CD8-positive, alpha-beta memory T cell (primary cell): ENCODE measurements around the gene ZCCHC24. TPM values are rescaled to one million over a fixed set of nuclear protein-coding genes. Genes with fewer than 3 reads are reported as not detected.

Experiments
- CTCF ChIA-PET: fragments of 350-600 bp; sonication (Branson Sonifier 250); formaldehyde crosslinking; loops from one replicate; lab custom pipeline; 2021; ENCODE audit warnings: antibody characterized with exemption; lab: Charles Lee
- POLR2A ChIA-PET: fragments of 350-600 bp; sonication (Branson Sonifier 250); formaldehyde crosslinking; loops from one replicate; lab custom pipeline; 2021; ENCODE audit warnings: antibody characterized with exemption; lab: Charles Lee
- DNase-seq, 5 donors: peaks; one replicate each; pipeline versions ENCODE4 v3.0.0 to v3.0.0-alpha.2; 2020 to 2022; ENCODE audit warnings: mixed read lengths in 1 of 5
- H3K27ac ChIP-seq: one replicate; pipeline ENCODE4 v1.7.0; 2013; ENCODE audit warnings: low read depth, mild to moderate bottlenecking, low read length, moderate library complexity
- H3K27me3 ChIP-seq: 2 replicates; pipeline ENCODE4 v1.7.0; 2013; ENCODE audit warnings: low read length, mild to moderate bottlenecking; ENCODE audit not compliant: insufficient read depth, poor library complexity, severe bottlenecking
- H3K36me3 ChIP-seq: 2 replicates; pipeline ENCODE4 v1.7.0; 2013; ENCODE audit warnings: mild to moderate bottlenecking, low read length, moderate library complexity; ENCODE audit not compliant: insufficient read depth
- H3K4me1 ChIP-seq: 2 replicates; pipeline ENCODE4 v1.7.0; 2013; ENCODE audit warnings: mild to moderate bottlenecking, low read length, moderate library complexity; ENCODE audit not compliant: insufficient read depth
- H3K4me3 ChIP-seq: 2 replicates; pipeline ENCODE4 v1.7.0; 2013; ENCODE audit warnings: mild to moderate bottlenecking, low read length
- H3K9me3 ChIP-seq: 2 replicates; pipeline ENCODE4 v1.7.0; 2013; ENCODE audit warnings: mild to moderate bottlenecking, low read length
- H3K27ac Mint-ChIP-seq, 8 donors: one replicate each; pipeline ENCODE4 v1.8.0; 2020 to 2021; ENCODE audit warnings: mixed read lengths in 8 of 8, mild to moderate bottlenecking in 6 of 8, inconsistent platforms in 3 of 8, moderate library complexity in 3 of 8
- H3K27me3 Mint-ChIP-seq, 2 donors: one replicate each; pipeline ENCODE4 v1.8.0; 2020 to 2021; ENCODE audit warnings: mixed read lengths in 2 of 2, mild to moderate bottlenecking in 1 of 2, moderate library complexity in 1 of 2
- H3K36me3 Mint-ChIP-seq, 3 donors: one replicate each; pipeline ENCODE4 v1.8.0; 2020 to 2021; ENCODE audit warnings: mixed read lengths in 3 of 3, inconsistent platforms in 1 of 3, mild to moderate bottlenecking in 1 of 3
- H3K4me1 Mint-ChIP-seq, 3 donors: one replicate each; pipeline ENCODE4 v1.8.0; 2020 to 2021; ENCODE audit warnings: mixed read lengths in 3 of 3, inconsistent platforms in 1 of 3, mild to moderate bottlenecking in 1 of 3
- H3K4me3 Mint-ChIP-seq, 7 donors: one replicate each; pipeline ENCODE4 v1.8.0; 2020 to 2021; ENCODE audit warnings: mixed read lengths in 7 of 7, mild to moderate bottlenecking in 6 of 7, moderate library complexity in 4 of 7, inconsistent platforms in 2 of 7
- H3K9me3 Mint-ChIP-seq, 5 donors: one replicate each; pipeline ENCODE4 v1.8.0; 2020 to 2022; ENCODE audit warnings: mixed read lengths in 5 of 5, mild to moderate bottlenecking in 3 of 5, moderate library complexity in 2 of 5, inconsistent platforms in 1 of 5
- polyA plus RNA-seq: library from polyadenylated mRNA; unstranded; fragments of 300-500 nt; fragmentation: Illumina TruSeq; gene quantifications from one replicate; pipeline ENCODE4 v1.2.3, GENCODE V29; 2021
- total RNA-seq, 2 experiments: library from RNA; stranded (reverse); gene quantifications; one replicate each; pipeline ENCODE4 v1.2.3, GENCODE V29; 2021

The ZCCHC24 gene
- total and polyA plus RNA-seq, 3 experiments from 2014 or later: 0.83 to 1.4 (median 1.00) TPM

GRCh38 chr10:79376078-79376628, 69.3 kb downstream of the ZCCHC24 start:
- Histone ChIP-seq H3K27me3 (no peaks in the 10 kb centered on the region), H3K4me1 (peaks cover 5% of the 10 kb centered on the region), H3K4me3 (no peak overlapping the region), H3K27ac (no peak overlapping the region), H3K36me3 (no peaks in the 10 kb centered on the region), H3K9me3 (no peaks in the 10 kb centered on the region)
- Mint-ChIP-seq H3K4me3 (no peak overlapping the region), H3K27me3 (peaks cover 0 to 4% of the 10 kb centered on the region in 2 donors), H3K4me1 (peaks cover 0 to 4% (median 3%) of the 10 kb centered on the region in 3 donors), H3K9me3 (peaks cover 0 to 7% (median 4%) of the 10 kb centered on the region in 5 donors), H3K36me3 (peaks cover 0 to 4% (median 0%) of the 10 kb centered on the region in 3 donors), H3K27ac (peak overlapping the region in 1 of 8 donors; percentile 18)
- POLR2A ChIA-PET: no interaction called here
- CTCF ChIA-PET: interaction anchor here (1.0 to 3.2 kb wide), 3 partner anchors 20 to 92 kb away, joined by 4 to 17 read pairs (median 16); partner anchors contain the start of gene PPIF
- DNase-seq: no peak

GRCh38 chr10:79375321-79376077, 69.9 kb downstream of the ZCCHC24 start:
- peaks cover 5% of the 10 kb centered on the region for H3K4me1 ChIP-seq
- H3K4me3 ChIP-seq: no peak overlapping the region
- H3K27ac ChIP-seq: no peak overlapping the region
- no peaks in the 10 kb centered on the region for H3K9me3 ChIP-seq
- peaks cover 0 to 4% (median 3%) of the 10 kb centered on the region in 3 donors for H3K4me1 Mint-ChIP-seq
- H3K9me3 Mint-ChIP-seq: peaks cover 0 to 9% (median 7%) of the 10 kb centered on the region in 5 donors
- H3K4me3 Mint-ChIP-seq: no peak overlapping the region
- H3K36me3 Mint-ChIP-seq: peaks cover 0 to 4% (median 0%) of the 10 kb centered on the region in 3 donors
- no peak for DNase-seq
- peaks cover 0 to 4% of the 10 kb centered on the region in 2 donors for H3K27me3 Mint-ChIP-seq
- H3K27ac Mint-ChIP-seq: peak overlapping the region in 1 of 8 donors; percentile 38
- CTCF ChIA-PET: interaction anchor here (1.0 to 3.2 kb wide), 5 partner anchors 14 to 92 kb away, joined by 4 to 17 read pairs (median 9); partner anchors contain the start of gene PPIF
- POLR2A ChIA-PET: no interaction called here
- no peaks in the 10 kb centered on the region for H3K36me3 ChIP-seq
- H3K27me3 ChIP-seq: no peaks in the 10 kb centered on the region

GRCh38 chr10:79374312-79375191, 70.9 kb downstream of the ZCCHC24 start:
- Mint-ChIP-seq H3K27me3 (peaks cover 0 to 4% of the 10 kb centered on the region in 2 donors), H3K9me3 (peaks cover 0 to 9% (median 7%) of the 10 kb centered on the region in 5 donors), H3K4me3 (no peak overlapping the region), H3K4me1 (peaks cover 0 to 4% (median 3%) of the 10 kb centered on the region in 3 donors), H3K27ac (peak overlapping the region in 1 of 8 donors; percentile 53), H3K36me3 (peaks cover 0 to 4% (median 0%) of the 10 kb centered on the region in 3 donors)
- Histone ChIP-seq H3K27ac (no peak overlapping the region), H3K4me3 (no peak overlapping the region), H3K36me3 (no peaks in the 10 kb centered on the region), H3K9me3 (no peaks in the 10 kb centered on the region), H3K4me1 (peaks cover 5% of the 10 kb centered on the region), H3K27me3 (no peaks in the 10 kb centered on the region)
- CTCF ChIA-PET: interaction anchor here (0.7 to 3.5 kb wide), 36 partner anchors 8 to 133 kb away, joined by 3 to 59 read pairs (median 4); partner anchors contain the start of gene PPIF
- peak; percentile 56 to 80 (median 65) for DNase-seq
- POLR2A ChIA-PET: no interaction called here

DNA sequence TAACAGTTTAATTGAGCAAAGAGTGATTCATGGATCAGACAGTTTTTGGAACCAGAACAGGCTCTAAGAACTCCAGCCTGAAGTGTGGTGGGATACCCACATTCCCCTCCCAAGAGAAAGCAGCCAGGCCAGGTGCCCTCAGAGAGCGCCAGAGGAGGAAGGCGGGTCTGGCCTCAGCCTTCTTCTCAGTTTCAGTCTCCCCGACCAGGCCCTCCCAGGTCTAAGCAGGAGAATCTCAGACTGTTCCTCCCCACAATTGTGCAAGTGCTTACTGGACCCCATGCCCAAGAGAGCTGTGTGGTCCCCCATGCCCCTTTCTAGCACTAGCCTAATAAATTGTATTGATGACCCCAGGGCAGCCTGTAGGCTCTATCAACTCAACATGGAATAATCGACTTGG, 72.6 kb downstream of the ZCCHC24 start:
- CTCF ChIA-PET: interaction anchor here (1.2 to 3.5 kb wide), 6 partner anchors 16 to 115 kb away, joined by 3 to 59 read pairs (median 16); partner anchors contain the start of gene PPIF
- POLR2A ChIA-PET: no interaction called here
- peak overlapping the region in 1 of 8 donors; percentile 41 for H3K27ac Mint-ChIP-seq

GRCh38 chr10:79367426-79368189, 77.8 kb downstream of the ZCCHC24 start:
- Mint-ChIP-seq H3K4me3 (no peak overlapping the region), H3K27ac (peak overlapping the region in 1 of 8 donors; percentile 68), H3K27me3 (peaks cover 0 to 3% of the 10 kb centered on the region in 2 donors), H3K36me3 (peaks cover 0 to 4% (median 0%) of the 10 kb centered on the region in 3 donors), H3K4me1 (no peaks in the 10 kb centered on the region), H3K9me3 (peaks cover 0 to 17% (median 7%) of the 10 kb centered on the region in 5 donors)
- Histone ChIP-seq H3K27ac (no peak overlapping the region), H3K27me3 (no peaks in the 10 kb centered on the region), H3K4me1 (no peaks in the 10 kb centered on the region), H3K4me3 (no peak overlapping the region), H3K36me3 (no peaks in the 10 kb centered on the region), H3K9me3 (no peaks in the 10 kb centered on the region)
- ChIA-PET CTCF (no interaction called here), POLR2A (no interaction called here)
- DNase-seq: no peak

More for the DNA sequence above, 72.6 kb downstream of the ZCCHC24 start:
- no peak overlapping the region for H3K4me3 Mint-ChIP-seq
- Histone ChIP-seq H3K27me3 (no peaks in the 10 kb centered on the region), H3K4me1 (peaks cover 5% of the 10 kb centered on the region), H3K27ac (no peak overlapping the region), H3K36me3 (no peaks in the 10 kb centered on the region), H3K9me3 (no peaks in the 10 kb centered on the region), H3K4me3 (no peak overlapping the region)
- peaks cover 0 to 4% (median 0%) of the 10 kb centered on the region in 3 donors for H3K36me3 Mint-ChIP-seq
- peaks cover 0 to 4% (median 3%) of the 10 kb centered on the region in 3 donors for H3K4me1 Mint-ChIP-seq
- H3K9me3 Mint-ChIP-seq: peaks cover 0 to 9% (median 7%) of the 10 kb centered on the region in 5 donors
- H3K27me3 Mint-ChIP-seq: peaks cover 0 to 4% of the 10 kb centered on the region in 2 donors
- no peak for DNase-seq

DNA sequence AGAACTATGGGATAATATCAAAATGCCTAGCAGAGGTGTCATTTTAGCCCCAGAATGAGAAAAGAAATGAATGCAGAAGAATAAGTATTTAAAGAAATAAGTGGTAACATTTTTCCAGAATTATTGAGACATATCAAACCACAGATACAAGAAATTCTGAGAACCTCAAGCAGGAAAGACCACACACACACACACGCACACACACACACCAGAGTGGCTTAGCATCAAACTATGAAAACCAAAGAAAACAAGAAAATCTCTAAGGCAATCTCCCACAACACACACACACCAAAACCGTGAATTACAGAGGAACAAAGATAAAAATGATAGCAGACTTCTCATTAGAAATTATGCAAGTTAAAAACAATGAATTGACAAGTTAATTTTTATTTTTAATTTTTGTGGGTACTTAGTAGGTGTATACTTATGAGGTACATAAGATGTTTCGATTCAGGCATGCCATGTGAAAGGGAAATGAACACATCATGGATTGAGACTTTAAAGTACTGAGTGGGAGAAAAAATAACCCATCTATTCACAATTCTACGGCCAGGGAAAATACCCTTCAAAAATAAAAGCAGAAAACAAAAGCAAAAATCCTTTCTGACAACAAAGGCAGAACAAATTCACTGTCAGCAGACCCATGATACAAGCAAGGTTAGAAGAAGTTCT, 83.6 kb downstream of the ZCCHC24 start:
- peak overlapping the region in 2 of 8 donors; percentile 18 to 27 for H3K27ac Mint-ChIP-seq

More for the DNA sequence above, 83.6 kb downstream of the ZCCHC24 start:
- Mint-ChIP-seq H3K4me1 (peaks cover 8 to 19% (median 17%) of the 10 kb centered on the region in 3 donors), H3K36me3 (peaks cover 0 to 14% (median 2%) of the 10 kb centered on the region in 3 donors), H3K4me3 (no peak overlapping the region), H3K9me3 (peaks cover 0 to 9% (median 0%) of the 10 kb centered on the region in 5 donors), H3K27me3 (peaks cover 0 to 1% of the 10 kb centered on the region in 2 donors)
- no peak for DNase-seq
- POLR2A ChIA-PET: no interaction called here
- Histone ChIP-seq H3K4me1 (peaks cover 9% of the 10 kb centered on the region), H3K36me3 (no peaks in the 10 kb centered on the region), H3K27me3 (no peaks in the 10 kb centered on the region), H3K4me3 (no peak overlapping the region), H3K27ac (no peak overlapping the region), H3K9me3 (no peaks in the 10 kb centered on the region)
- CTCF ChIA-PET: interaction anchor here (2.4 kb wide), 1 partner anchor 13 kb away, joined by 9 read pairs; no protein-coding TSS in a partner anchor
